Measurements from ENCODE around the gene SLC24A4. TPM values are rescaled to one million over a fixed set of nuclear protein-coding genes. Genes with fewer than 3 reads are reported as not detected.

The SLC24A4 gene
- total RNA-seq, 1 donor from 2014 or later, result not detected

- peaks cover 9 to 18% of the 10 kb centered on the region in 2 donors for H3K4me1 ChIP-seq
- intact Hi-C loops (cut with DNase I), result no loop called here
- peak overlapping the region; percentile 91 to 92 for H3K27ac ChIP-seq
- H3K9me3 ChIP-seq, result no peaks in the 10 kb centered on the region
- no peak overlapping the region for H3K4me3 ChIP-seq
- DNase-seq (ENCODE audit: low spot score in 2 of 2), result no peak
- no peaks in the 10 kb centered on the region for H3K36me3 ChIP-seq
- TF ChIP-seq CTCF (IDR thresholded peaks at IDR 0.05), result no peak
- H3K27me3 ChIP-seq, result no peaks in the 10 kb centered on the region
Observed at GRCh38 chr14:92539419-92539818, 216.5 kb downstream of the SLC24A4 start.

GRCh38 chr14:92539875-92540274 is 216.9 kb downstream of the SLC24A4 start:
- Histone ChIP-seq H3K9me3 (no peaks in the 10 kb centered on the region), H3K4me3 (no peak overlapping the region), H3K27me3 (no peaks in the 10 kb centered on the region), H3K27ac (peak overlapping the region; percentile 91 to 92), H3K36me3 (no peaks in the 10 kb centered on the region), H3K4me1 (peaks cover 9 to 18% of the 10 kb centered on the region in 2 donors)
- intact Hi-C loops (cut with DNase I), result loop anchor here (1.0 kb wide), 2 partner anchors 26 to 46 kb away; no protein-coding TSS in a partner anchor
- no peak for TF ChIP-seq CTCF (IDR thresholded peaks at IDR 0.05)
- no peak for DNase-seq (ENCODE audit: low spot score in 2 of 2)

GRCh38 chr14:92540472-92541048 is 217.6 kb downstream of the SLC24A4 start:
- Histone ChIP-seq H3K27ac (peak overlapping the region; percentile 91 to 92), H3K27me3 (no peaks in the 10 kb centered on the region), H3K4me1 (peaks cover 9 to 18% of the 10 kb centered on the region in 2 donors), H3K9me3 (no peaks in the 10 kb centered on the region), H3K36me3 (no peaks in the 10 kb centered on the region), H3K4me3 (no peak overlapping the region)
- DNase-seq (ENCODE audit: low spot score in 2 of 2), result peak; percentile 78 to 98
- TF ChIP-seq CTCF (IDR thresholded peaks at IDR 0.05), result no peak
- intact Hi-C loops (cut with DNase I), result loop anchor here (1.0 kb wide), 2 partner anchors 26 to 46 kb away; no protein-coding TSS in a partner anchor

DNA sequence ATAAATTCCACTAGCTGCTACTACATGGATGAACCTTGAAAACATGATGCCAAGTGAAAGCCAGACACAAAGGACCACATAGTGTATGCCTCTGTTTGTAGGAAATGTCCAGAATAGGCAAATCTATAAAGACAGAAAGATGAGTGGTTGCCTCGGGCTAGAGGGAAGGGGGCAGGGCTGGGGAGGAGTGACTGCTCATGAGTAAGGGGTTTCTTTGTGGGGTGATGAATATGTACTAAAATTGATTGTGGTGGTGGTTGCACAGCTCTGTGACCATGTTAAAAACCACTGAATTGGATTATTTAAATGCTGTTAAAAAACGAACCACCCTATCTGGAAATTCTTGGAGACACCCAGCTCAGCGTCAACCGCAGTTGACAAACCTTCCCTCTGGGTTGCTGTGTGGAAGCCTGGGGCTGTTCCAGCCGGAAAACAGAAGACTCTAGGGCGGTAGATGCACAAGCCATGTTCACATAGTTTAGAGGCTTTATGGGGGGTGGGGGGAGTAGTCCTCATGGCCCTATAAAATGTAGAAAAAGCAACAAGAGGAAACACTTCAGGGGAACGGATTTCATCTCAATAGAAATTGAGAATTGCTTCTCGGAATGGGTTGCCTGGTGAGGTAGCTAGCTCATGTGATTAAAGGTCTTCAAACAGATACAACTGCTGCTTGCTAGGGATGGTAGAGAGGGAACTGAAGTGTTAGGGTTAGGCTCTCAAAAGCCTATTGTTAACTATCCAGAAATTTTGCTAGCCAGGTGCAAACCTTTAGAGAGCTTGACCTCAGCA is 220.0 kb downstream of the SLC24A4 start:
- intact Hi-C loops (cut with DNase I), result no loop called here
- no peak for TF ChIP-seq CTCF (IDR thresholded peaks at IDR 0.05)
- peak overlapping the region; percentile 41 to 54 for H3K27ac ChIP-seq
- no peak for DNase-seq (ENCODE audit: low spot score in 2 of 2)
- H3K27me3 ChIP-seq, result no peaks in the 10 kb centered on the region
- peaks cover 9 to 18% of the 10 kb centered on the region in 2 donors for H3K4me1 ChIP-seq
- H3K9me3 ChIP-seq, result no peaks in the 10 kb centered on the region
- no peaks in the 10 kb centered on the region for H3K36me3 ChIP-seq
- H3K4me3 ChIP-seq, result no peak overlapping the region

DNA sequence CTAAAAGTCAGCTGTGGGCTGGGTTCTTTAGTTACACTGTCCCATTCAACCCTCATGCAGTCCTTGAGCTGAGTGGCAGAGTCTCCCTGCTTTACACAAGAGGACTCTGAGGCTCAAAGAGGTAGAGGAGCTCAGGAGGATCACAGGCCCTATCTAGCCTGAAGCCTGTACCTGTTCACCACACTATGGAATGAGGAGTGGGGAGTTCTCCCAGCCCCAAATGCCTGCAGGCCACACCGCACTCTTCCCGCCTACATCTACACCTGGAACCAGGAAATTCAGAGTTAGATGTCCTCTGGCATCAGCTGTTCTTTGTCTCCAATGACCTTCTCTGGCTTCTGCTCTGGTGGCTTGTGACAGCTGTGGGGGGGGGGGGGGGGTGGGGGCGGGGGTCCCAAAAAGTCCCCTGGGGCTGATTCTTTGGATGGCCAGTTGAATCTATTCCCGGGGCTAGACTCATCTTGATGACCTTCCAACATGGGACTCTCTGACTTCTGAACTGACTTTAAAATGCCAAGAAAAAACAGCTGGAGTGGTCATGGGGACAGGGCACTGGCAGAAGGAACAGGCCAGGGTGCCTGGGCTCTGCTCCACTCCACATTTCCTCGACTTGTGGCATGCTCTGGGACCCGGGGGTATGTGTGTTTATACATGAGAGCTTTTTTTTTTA is 221.2 kb downstream of the SLC24A4 start:
- Histone ChIP-seq H3K27ac (peak overlapping the region; percentile 48 to 63), H3K27me3 (no peaks in the 10 kb centered on the region), H3K36me3 (no peaks in the 10 kb centered on the region), H3K4me3 (no peak overlapping the region), H3K9me3 (no peaks in the 10 kb centered on the region), H3K4me1 (peaks cover 8 to 18% of the 10 kb centered on the region in 2 donors)
- intact Hi-C loops (cut with DNase I), result no loop called here
- no peak for TF ChIP-seq CTCF (IDR thresholded peaks at IDR 0.05)
- no peak for DNase-seq (ENCODE audit: low spot score in 2 of 2)
